DND-41 (cell line): ENCODE measurements around the gene LRRC8E.
"Not testable (repeated sequence)": the region's sequence is repeated elsewhere in the genome, so short reads cannot be mapped to it uniquely, and the experiment has no call there.

Source experiments
- ATAC-seq: fragments of 200-7000 bp; cut with Tn5 transposase; 3 replicates; pipeline ENCODE4 v1.9.1; 2021; ENCODE audit warnings: low read depth; ENCODE audit not compliant: insufficient read depth
- DNase-seq: peaks from one replicate; pipeline ENCODE4 v3.0.0-alpha.2; 2020
- H2AFZ ChIP-seq: 2 replicates; pipeline ENCODE4 v1.6.0; 2012; ENCODE audit warnings: low read depth, low read length
- H3K27ac ChIP-seq: 2 replicates; pipeline ENCODE4 v1.5.1; 2012; ENCODE audit warnings: low read length, inconsistent platforms
- H3K27me3 ChIP-seq: fragments of 200-600 bp; sonication (generic); 2 replicates; pipeline ENCODE4 v1.6.0; 2012; ENCODE audit warnings: low read length, mild to moderate bottlenecking, inconsistent platforms; ENCODE audit not compliant: insufficient read depth, poor library complexity
- H3K36me3 ChIP-seq: 2 replicates; pipeline ENCODE4 v1.5.1; 2012; ENCODE audit warnings: low read length, inconsistent platforms; ENCODE audit not compliant: insufficient read depth
- H3K4me1 ChIP-seq: 2 replicates; pipeline ENCODE4 v1.5.1; 2012; ENCODE audit warnings: mild to moderate bottlenecking, low read length; ENCODE audit not compliant: insufficient read depth
- H3K4me2 ChIP-seq: 2 replicates; pipeline ENCODE4 v1.6.0; 2012; ENCODE audit warnings: mild to moderate bottlenecking, moderate library complexity, low read length, inconsistent platforms; ENCODE audit not compliant: insufficient read depth
- H3K4me3 ChIP-seq, 2 experiments: fragments of 200-600 bp in 1 of 2; shearing (Covaris generic) in 1 of 2; 2 replicates each; pipeline ENCODE4 v1.5.1; 2012 to 2016; ENCODE audit warnings: inconsistent platforms in 2 of 2, low read length in 2 of 2, mild to moderate bottlenecking in 2 of 2, low read depth in 1 of 2, moderate library complexity in 1 of 2
- H3K79me2 ChIP-seq: 2 replicates; pipeline ENCODE4 v1.6.0; 2012; ENCODE audit warnings: low read length, inconsistent platforms; ENCODE audit not compliant: insufficient read depth
- H3K9ac ChIP-seq: 2 replicates; pipeline ENCODE4 v1.6.0; 2012; ENCODE audit warnings: low read depth, mild to moderate bottlenecking, inconsistent platforms, low read length, moderate library complexity
- H3K9me3 ChIP-seq: 2 replicates; pipeline ENCODE4 v1.5.1; 2012; ENCODE audit warnings: low read length, moderate library complexity, mild to moderate bottlenecking, inconsistent platforms; ENCODE audit not compliant: insufficient read depth, severe bottlenecking
- H4K20me1 ChIP-seq: 2 replicates; pipeline ENCODE4 v1.6.0; 2012; ENCODE audit warnings: low read length; ENCODE audit not compliant: insufficient read depth
- EZH2 ChIP-seq: IDR thresholded peaks from 3 replicates; pipeline ENCODE4 v1.6.1; 2012; ENCODE audit warnings: borderline replicate concordance, low read depth, mild to moderate bottlenecking, moderate library complexity, low read length, inconsistent platforms; ENCODE audit not compliant: severe bottlenecking
- TF ChIP-seq, protein P1 (sequence below): IDR thresholded peaks from 2 replicates; pipeline ENCODE4 v1.5.1; 2012; ENCODE audit warnings: borderline replicate concordance, low read length, moderate library complexity, mild to moderate bottlenecking; ENCODE audit not compliant: poor library complexity, severe bottlenecking; ENCODE audit errors: extremely low read depth

LRRC8E gene

GRCh38 chr19:7858109-7858770 lies 30.1 kb upstream of the LRRC8E start:
- no peak overlapping the region for H3K4me2 ChIP-seq
- H3K27me3 ChIP-seq: no peaks in the 10 kb centered on the region
- no peaks in the 10 kb centered on the region for H3K9me3 ChIP-seq
- H4K20me1 ChIP-seq: peaks cover 4% of the 10 kb centered on the region; the same call in 1 of the 2 replicates
- DNase-seq (no peak), ATAC-seq (no peak)
- H3K27ac ChIP-seq: no peak overlapping the region
- H3K4me3 ChIP-seq: no peak overlapping the region
- H3K79me2 ChIP-seq: no peaks in the 10 kb centered on the region
- TF ChIP-seq, protein P1, sequence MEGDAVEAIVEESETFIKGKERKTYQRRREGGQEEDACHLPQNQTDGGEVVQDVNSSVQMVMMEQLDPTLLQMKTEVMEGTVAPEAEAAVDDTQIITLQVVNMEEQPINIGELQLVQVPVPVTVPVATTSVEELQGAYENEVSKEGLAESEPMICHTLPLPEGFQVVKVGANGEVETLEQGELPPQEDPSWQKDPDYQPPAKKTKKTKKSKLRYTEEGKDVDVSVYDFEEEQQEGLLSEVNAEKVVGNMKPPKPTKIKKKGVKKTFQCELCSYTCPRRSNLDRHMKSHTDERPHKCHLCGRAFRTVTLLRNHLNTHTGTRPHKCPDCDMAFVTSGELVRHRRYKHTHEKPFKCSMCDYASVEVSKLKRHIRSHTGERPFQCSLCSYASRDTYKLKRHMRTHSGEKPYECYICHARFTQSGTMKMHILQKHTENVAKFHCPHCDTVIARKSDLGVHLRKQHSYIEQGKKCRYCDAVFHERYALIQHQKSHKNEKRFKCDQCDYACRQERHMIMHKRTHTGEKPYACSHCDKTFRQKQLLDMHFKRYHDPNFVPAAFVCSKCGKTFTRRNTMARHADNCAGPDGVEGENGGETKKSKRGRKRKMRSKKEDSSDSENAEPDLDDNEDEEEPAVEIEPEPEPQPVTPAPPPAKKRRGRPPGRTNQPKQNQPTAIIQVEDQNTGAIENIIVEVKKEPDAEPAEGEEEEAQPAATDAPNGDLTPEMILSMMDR: no peak
- TF ChIP-seq EZH2: no peak
- no peaks in the 10 kb centered on the region for H3K4me1 ChIP-seq
- H3K9ac ChIP-seq: no peak overlapping the region
- peaks cover 6% of the 10 kb centered on the region for H3K36me3 ChIP-seq
- no peak overlapping the region for H2AFZ ChIP-seq

DNA sequence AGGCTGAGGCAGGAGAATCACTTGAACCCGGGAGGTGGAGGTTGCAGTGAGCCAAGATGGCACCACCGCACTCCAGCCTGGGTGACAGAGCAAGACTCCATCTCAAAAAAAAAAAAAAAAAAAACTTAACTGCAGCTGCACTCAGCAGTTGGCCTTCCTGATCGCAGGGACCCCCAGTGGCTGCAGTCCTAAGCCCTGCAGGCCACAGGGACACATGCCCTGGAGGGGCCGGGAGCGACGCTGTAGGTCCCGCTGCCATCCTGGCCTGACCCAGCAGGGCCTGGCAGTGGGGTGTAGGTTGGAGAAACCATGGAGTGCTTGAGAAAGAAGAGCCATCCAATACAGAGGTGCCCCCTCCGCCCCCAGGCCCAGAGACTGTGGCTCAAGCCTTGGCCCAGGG lies 29.2 kb upstream of the LRRC8E start:
- not testable (repeated sequence) for H3K4me1 ChIP-seq, H3K4me3 ChIP-seq, H3K79me2 ChIP-seq, H3K27me3 ChIP-seq, H3K27ac ChIP-seq, H3K4me2 ChIP-seq, H3K9me3 ChIP-seq, H3K36me3 ChIP-seq, H4K20me1 ChIP-seq, H2AFZ ChIP-seq, H3K9ac ChIP-seq, ATAC-seq, DNase-seq

DNA sequence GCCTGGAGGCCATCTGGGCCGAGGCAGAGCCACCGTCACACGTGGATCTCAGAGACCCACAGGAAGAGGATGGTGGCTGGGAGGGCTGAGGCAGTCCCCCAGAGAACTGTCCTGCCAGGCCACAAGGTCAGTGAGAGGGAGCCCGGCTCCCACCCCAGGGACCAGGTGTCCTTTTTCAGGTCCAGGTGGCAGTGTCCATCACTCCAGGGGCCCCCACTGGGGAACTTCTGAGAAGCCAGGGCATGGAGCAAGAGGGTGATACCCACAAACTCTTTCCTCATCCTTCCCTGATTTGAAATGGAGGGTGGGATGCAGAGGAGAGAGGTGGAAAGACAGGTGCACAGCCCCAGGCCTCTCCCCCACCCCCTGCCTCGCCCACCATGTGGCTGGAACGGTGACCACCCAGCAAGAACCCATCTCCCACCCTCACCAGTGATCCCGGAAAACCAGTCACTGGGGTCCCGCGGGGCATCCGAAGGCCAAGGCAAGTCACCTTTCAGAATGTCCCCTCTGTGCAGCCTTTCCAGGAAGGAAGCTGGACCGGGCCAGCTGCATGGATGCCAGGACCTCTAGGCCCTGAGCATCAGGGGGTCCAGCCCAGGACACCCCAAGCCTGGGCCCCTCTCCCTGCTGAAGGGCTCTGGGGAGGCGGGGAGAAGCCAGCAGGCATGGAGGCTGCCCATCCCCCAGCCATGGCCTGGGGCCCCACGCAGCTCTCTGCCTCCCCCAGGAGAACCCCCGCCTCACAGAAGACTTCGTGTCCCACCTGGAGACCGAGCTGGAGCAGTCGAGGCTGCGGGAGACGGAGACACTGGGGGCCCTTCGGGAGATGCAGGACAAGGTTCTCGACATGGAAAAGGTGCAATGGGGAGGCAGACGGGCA lies 28.2 kb upstream of the LRRC8E start:
- no peak for DNase-seq
- TF ChIP-seq, protein P1: no peak
- no peak for TF ChIP-seq EZH2
- H3K36me3 ChIP-seq: peaks cover 6% of the 10 kb centered on the region
- no peak overlapping the region for H3K4me2 ChIP-seq
- peaks cover 4% of the 10 kb centered on the region; the same call in 1 of the 2 replicates for H4K20me1 ChIP-seq
- H3K79me2 ChIP-seq: no peaks in the 10 kb centered on the region
- no peak overlapping the region for H3K27ac ChIP-seq
- no peaks in the 10 kb centered on the region for H3K9me3 ChIP-seq
- H3K9ac ChIP-seq: no peak overlapping the region
- H3K27me3 ChIP-seq: no peaks in the 10 kb centered on the region
- H3K4me3 ChIP-seq: no peak overlapping the region
- H3K4me1 ChIP-seq: no peaks in the 10 kb centered on the region
- H2AFZ ChIP-seq: no peak overlapping the region
- no peak for ATAC-seq
